Measurements from ENCODE around the gene RERE.

The RERE gene

DNA sequence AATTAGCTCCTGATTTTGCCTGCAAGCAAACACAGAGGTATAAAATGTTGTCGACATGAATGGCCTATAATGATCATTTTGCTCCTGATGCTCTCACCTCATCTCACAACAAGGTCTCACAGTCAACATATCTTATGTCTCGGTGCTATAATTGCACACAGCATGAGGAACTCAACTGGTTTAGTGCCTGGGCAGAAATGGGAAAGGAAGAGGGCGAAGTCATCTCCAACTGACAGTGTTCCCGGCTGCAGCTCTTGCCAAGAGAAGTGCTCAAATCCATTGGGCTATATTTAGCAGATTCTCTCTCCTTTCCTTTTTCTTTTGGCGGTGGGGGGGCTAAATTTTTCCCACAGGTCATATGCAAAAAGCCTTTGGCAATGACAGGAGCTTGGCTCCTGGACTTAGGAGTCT lies 446.5 kb downstream of the RERE start:
- H3K4me2 ChIP-seq (ENCODE audit: low read length), result no peak overlapping the region
- H3K4me3 ChIP-seq (ENCODE audit: low read length), result no peak overlapping the region

DNA sequence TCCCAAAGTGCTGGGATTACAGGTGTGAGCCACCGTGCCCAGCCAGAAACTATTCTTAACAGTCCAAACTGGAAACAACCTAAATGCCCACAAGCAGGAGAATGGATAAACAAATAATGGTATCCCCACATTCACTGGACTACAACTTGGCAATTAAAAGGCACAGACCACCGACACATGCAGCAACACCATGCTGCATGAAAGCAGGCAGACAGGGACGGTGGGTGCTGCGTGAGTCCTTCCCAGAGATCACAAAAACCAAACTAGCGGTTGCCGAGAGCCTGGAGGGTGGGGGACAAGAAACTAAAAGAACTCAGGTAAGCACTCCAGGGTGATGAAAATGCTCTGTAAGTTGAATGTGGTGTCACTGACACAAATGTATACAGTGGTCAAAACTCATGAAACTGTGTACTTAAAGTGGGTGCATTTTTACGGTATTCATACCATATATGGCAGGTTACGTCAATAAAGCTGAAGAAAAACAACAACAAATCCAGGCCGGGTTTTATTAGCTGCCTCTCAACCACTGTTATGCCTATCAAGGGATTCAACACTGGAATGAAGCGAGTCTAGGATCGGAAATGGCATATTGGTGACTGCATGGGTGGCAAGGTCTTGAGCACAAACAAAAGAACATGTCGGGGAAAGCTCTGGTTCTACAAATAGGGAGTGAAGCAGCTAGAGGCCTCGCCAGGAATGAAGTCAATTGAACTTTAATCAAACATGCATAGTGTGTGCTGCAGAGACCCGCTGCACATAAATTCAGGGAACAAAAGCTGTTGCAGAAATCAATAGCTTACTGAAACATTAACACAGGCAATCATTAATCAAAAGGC lies 447.2 kb downstream of the RERE start:
- Histone ChIP-seq H3K4me1 (ENCODE audit: control insufficient read depth, low read length) (no peaks in the 10 kb centered on the region), H3F3A (ENCODE audit: control insufficient read depth, insufficient read depth) (no peaks in the 10 kb centered on the region), H3K79me2 (ENCODE audit: control insufficient read depth, low read length) (peaks cover 86% of the 10 kb centered on the region), H3K27me3 (ENCODE audit: control insufficient read depth, low read length) (no peaks in the 10 kb centered on the region), H3K4me2 (ENCODE audit: low read length) (no peak overlapping the region), H3K27ac (ENCODE audit: low read depth, low read length) (no peak overlapping the region), H3K9me3 (ENCODE audit: control insufficient read depth, insufficient read depth, low read length) (no peaks in the 10 kb centered on the region), H3K4me3 (ENCODE audit: low read length) (no peak overlapping the region), H4K20me1 (ENCODE audit: control insufficient read depth, insufficient read depth, low read depth, low read length) (peaks cover 16% of the 10 kb centered on the region; the same call in 1 of the 2 replicates), H3K9me2 (replicated peaks; ENCODE audit: control insufficient read depth, low read length) (no peaks in the 10 kb centered on the region), H3K36me3 (ENCODE audit: control insufficient read depth, low read length) (peaks cover 81% of the 10 kb centered on the region)
- no peak for TF ChIP-seq EZH2phosphoT487 (IDR thresholded peaks at IDR 0.05; ENCODE audit: borderline replicate concordance, low read length)
- TF ChIP-seq, protein P1, sequence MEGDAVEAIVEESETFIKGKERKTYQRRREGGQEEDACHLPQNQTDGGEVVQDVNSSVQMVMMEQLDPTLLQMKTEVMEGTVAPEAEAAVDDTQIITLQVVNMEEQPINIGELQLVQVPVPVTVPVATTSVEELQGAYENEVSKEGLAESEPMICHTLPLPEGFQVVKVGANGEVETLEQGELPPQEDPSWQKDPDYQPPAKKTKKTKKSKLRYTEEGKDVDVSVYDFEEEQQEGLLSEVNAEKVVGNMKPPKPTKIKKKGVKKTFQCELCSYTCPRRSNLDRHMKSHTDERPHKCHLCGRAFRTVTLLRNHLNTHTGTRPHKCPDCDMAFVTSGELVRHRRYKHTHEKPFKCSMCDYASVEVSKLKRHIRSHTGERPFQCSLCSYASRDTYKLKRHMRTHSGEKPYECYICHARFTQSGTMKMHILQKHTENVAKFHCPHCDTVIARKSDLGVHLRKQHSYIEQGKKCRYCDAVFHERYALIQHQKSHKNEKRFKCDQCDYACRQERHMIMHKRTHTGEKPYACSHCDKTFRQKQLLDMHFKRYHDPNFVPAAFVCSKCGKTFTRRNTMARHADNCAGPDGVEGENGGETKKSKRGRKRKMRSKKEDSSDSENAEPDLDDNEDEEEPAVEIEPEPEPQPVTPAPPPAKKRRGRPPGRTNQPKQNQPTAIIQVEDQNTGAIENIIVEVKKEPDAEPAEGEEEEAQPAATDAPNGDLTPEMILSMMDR (IDR thresholded peaks at IDR 0.05; ENCODE audit: low read depth, low read length, poor library complexity, severe bottlenecking), result no peak

More for the DNA sequence above, 446.5 kb downstream of the RERE start:
- Histone ChIP-seq H3K9me3 (ENCODE audit: control insufficient read depth, insufficient read depth, low read length) (no peaks in the 10 kb centered on the region), H4K20me1 (ENCODE audit: control insufficient read depth, insufficient read depth, low read depth, low read length) (peaks cover 16% of the 10 kb centered on the region; the same call in 1 of the 2 replicates), H3K27ac (ENCODE audit: low read depth, low read length) (no peak overlapping the region), H3K4me1 (ENCODE audit: control insufficient read depth, low read length) (no peaks in the 10 kb centered on the region), H3F3A (ENCODE audit: control insufficient read depth, insufficient read depth) (no peaks in the 10 kb centered on the region), H3K36me3 (ENCODE audit: control insufficient read depth, low read length) (peaks cover 76% of the 10 kb centered on the region), H3K9me2 (replicated peaks; ENCODE audit: control insufficient read depth, low read length) (no peaks in the 10 kb centered on the region), H3K79me2 (ENCODE audit: control insufficient read depth, low read length) (peaks cover 87% of the 10 kb centered on the region), H3K27me3 (ENCODE audit: control insufficient read depth, low read length) (no peaks in the 10 kb centered on the region)
- no peak for TF ChIP-seq EZH2phosphoT487 (IDR thresholded peaks at IDR 0.05; ENCODE audit: borderline replicate concordance, low read length)
- TF ChIP-seq, protein P1 (IDR thresholded peaks at IDR 0.05; ENCODE audit: low read depth, low read length, poor library complexity, severe bottlenecking), result no peak

DNA sequence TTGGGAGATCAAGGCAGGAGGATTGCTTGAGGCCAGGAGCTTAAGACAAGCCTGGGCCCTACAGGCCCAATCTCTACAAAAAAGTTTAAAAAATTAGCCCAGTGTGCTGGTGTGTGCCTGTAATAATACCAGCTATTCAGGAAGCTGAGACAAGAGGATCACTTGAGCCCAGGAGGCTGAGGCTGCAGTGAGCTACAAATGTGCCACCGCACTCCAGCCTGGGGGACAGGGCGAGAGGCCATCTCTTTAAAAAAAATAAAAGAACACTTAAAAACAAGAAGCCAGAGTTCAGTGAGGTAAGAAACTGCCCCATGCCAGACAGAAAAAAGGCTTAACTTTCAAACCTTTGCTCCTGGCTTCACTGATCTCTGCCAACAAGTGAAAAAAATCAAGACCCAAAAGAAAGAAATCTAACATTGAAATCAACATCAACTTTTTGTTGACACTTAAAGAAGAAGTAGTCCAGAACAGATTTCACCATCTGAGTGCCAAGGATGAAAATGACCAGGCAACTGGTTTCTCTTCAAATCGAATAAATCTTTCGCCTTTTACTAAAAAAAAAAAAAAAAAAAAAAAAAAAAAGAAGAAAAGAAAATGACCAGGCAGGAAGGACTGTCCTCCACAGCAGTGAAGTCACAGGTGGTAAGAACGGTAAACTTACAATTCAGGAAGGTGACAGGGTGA lies 448.3 kb downstream of the RERE start:
- no peak overlapping the region for H3K4me3 ChIP-seq (ENCODE audit: low read length)
- H4K20me1 ChIP-seq (ENCODE audit: control insufficient read depth, insufficient read depth, low read depth, low read length), result peaks cover 16% of the 10 kb centered on the region; the same call in 1 of the 2 replicates
- peaks cover 80% of the 10 kb centered on the region for H3K36me3 ChIP-seq (ENCODE audit: control insufficient read depth, low read length)
- H3K27me3 ChIP-seq (ENCODE audit: control insufficient read depth, low read length), result no peaks in the 10 kb centered on the region
- TF ChIP-seq EZH2phosphoT487 (IDR thresholded peaks at IDR 0.05; ENCODE audit: borderline replicate concordance, low read length), result no peak
- TF ChIP-seq, protein P1 (IDR thresholded peaks at IDR 0.05; ENCODE audit: low read depth, low read length, poor library complexity, severe bottlenecking), result no peak
- H3K4me2 ChIP-seq (ENCODE audit: low read length), result no peak overlapping the region
- no peaks in the 10 kb centered on the region for H3F3A ChIP-seq (ENCODE audit: control insufficient read depth, insufficient read depth)
- no peaks in the 10 kb centered on the region for H3K9me2 ChIP-seq (replicated peaks; ENCODE audit: control insufficient read depth, low read length)
- H3K9me3 ChIP-seq (ENCODE audit: control insufficient read depth, insufficient read depth, low read length), result no peaks in the 10 kb centered on the region
- H3K79me2 ChIP-seq (ENCODE audit: control insufficient read depth, low read length), result peaks cover 76% of the 10 kb centered on the region
- H3K4me1 ChIP-seq (ENCODE audit: control insufficient read depth, low read length), result no peaks in the 10 kb centered on the region
- H3K27ac ChIP-seq (ENCODE audit: low read depth, low read length), result no peak overlapping the region
